Measurements from ENCODE around the gene LRRC3.

The LRRC3 gene

GRCh38 chr21:44444286-44444931, 10.9 kb upstream of the LRRC3 start:
- H3K27ac ChIP-seq = no peak overlapping the region
- no peaks in the 10 kb centered on the region for H3K4me1 ChIP-seq
- H3K4me2 ChIP-seq (ENCODE audit: low read length) = no peak overlapping the region
- no peak overlapping the region for H2AFZ ChIP-seq
- H3K36me3 ChIP-seq (ENCODE audit: control insufficient read depth, insufficient read depth, low read length) = no peaks in the 10 kb centered on the region
- H3K79me2 ChIP-seq = no peaks in the 10 kb centered on the region
- no peaks in the 10 kb centered on the region for H3K9me3 ChIP-seq (ENCODE audit: control insufficient read depth, low read length)
- H3K27me3 ChIP-seq (ENCODE audit: control insufficient read depth, insufficient read depth, low read length) = no peaks in the 10 kb centered on the region
- H3K9ac ChIP-seq = no peak overlapping the region
- no peak for TF ChIP-seq CTCF (IDR thresholded peaks at IDR 0.05)
- H3K4me3 ChIP-seq (ENCODE audit: low read depth, low read length) = no peak overlapping the region

GRCh38 chr21:44445145-44445812, 10.0 kb upstream of the LRRC3 start:
- Histone ChIP-seq H3K9ac (no peak overlapping the region), H3K36me3 (ENCODE audit: control insufficient read depth, insufficient read depth, low read length) (no peaks in the 10 kb centered on the region), H3K79me2 (no peaks in the 10 kb centered on the region), H3K4me3 (ENCODE audit: low read depth, low read length) (no peak overlapping the region), H3K4me1 (no peaks in the 10 kb centered on the region), H3K4me2 (ENCODE audit: low read length) (no peak overlapping the region), H3K9me3 (ENCODE audit: control insufficient read depth, low read length) (no peaks in the 10 kb centered on the region), H3K27ac (no peak overlapping the region), H3K27me3 (ENCODE audit: control insufficient read depth, insufficient read depth, low read length) (no peaks in the 10 kb centered on the region), H2AFZ (no peak overlapping the region)
- TF ChIP-seq CTCF (IDR thresholded peaks at IDR 0.05) = no peak

- H3K9ac ChIP-seq = no peak overlapping the region
- no peak for TF ChIP-seq CTCF (IDR thresholded peaks at IDR 0.05)
- no peaks in the 10 kb centered on the region for H3K4me1 ChIP-seq
- H3K9me3 ChIP-seq (ENCODE audit: control insufficient read depth, low read length) = no peaks in the 10 kb centered on the region
- no peak overlapping the region for H2AFZ ChIP-seq
- no peak overlapping the region for H3K27ac ChIP-seq
- H3K36me3 ChIP-seq (ENCODE audit: control insufficient read depth, insufficient read depth, low read length) = no peaks in the 10 kb centered on the region
- no peaks in the 10 kb centered on the region for H3K27me3 ChIP-seq (ENCODE audit: control insufficient read depth, insufficient read depth, low read length)
- no peak overlapping the region for H3K4me3 ChIP-seq (ENCODE audit: low read depth, low read length)
- H3K79me2 ChIP-seq = no peaks in the 10 kb centered on the region
- no peak overlapping the region for H3K4me2 ChIP-seq (ENCODE audit: low read length)
Measured at GRCh38 chr21:44448651-44449131, 6.6 kb upstream of the LRRC3 start.

GRCh38 chr21:44449473-44450363, 5.6 kb upstream of the LRRC3 start:
- Histone ChIP-seq H2AFZ (no peak overlapping the region), H3K9ac (no peak overlapping the region), H3K36me3 (ENCODE audit: control insufficient read depth, insufficient read depth, low read length) (no peaks in the 10 kb centered on the region), H3K4me3 (ENCODE audit: low read depth, low read length) (no peak overlapping the region), H3K4me2 (ENCODE audit: low read length) (no peak overlapping the region), H3K9me3 (ENCODE audit: control insufficient read depth, low read length) (no peaks in the 10 kb centered on the region), H3K27me3 (ENCODE audit: control insufficient read depth, insufficient read depth, low read length) (no peaks in the 10 kb centered on the region), H3K4me1 (no peaks in the 10 kb centered on the region), H3K27ac (no peak overlapping the region), H3K79me2 (no peaks in the 10 kb centered on the region)
- no peak for TF ChIP-seq CTCF (IDR thresholded peaks at IDR 0.05)

All from parathyroid adenoma (tissue), 2 donors.